Progenitor cell of endocrine pancreas (in vitro differentiated cells): Measurements from ENCODE around the gene P2RY6. TPM values are rescaled to one million over a fixed set of nuclear protein-coding genes. Genes with fewer than 3 reads are reported as not detected.

Experiments used
- DNase-seq: peaks from one replicate; pipeline ENCODE4 v3.0.0; 2021; ENCODE audit warnings: low spot score; ENCODE audit not compliant: unreplicated experiment
- H3K27ac Mint-ChIP-seq: 2 replicates; pipeline ENCODE4 v1.8.0; 2021; ENCODE audit warnings: mild to moderate bottlenecking, moderate library complexity, mixed read lengths
- H3K27me3 Mint-ChIP-seq: 2 replicates; pipeline ENCODE4 v1.8.0; 2021; ENCODE audit warnings: mixed read lengths
- H3K36me3 Mint-ChIP-seq: 2 replicates; pipeline ENCODE4 v1.8.0; 2022; ENCODE audit warnings: mixed read lengths; ENCODE audit not compliant: insufficient read depth
- H3K4me1 Mint-ChIP-seq: 2 replicates; pipeline ENCODE4 v1.8.0; 2021; ENCODE audit warnings: low read depth, mixed read lengths
- H3K4me3 Mint-ChIP-seq: 2 replicates; pipeline ENCODE4 v1.8.0; 2021; ENCODE audit warnings: low read depth, mild to moderate bottlenecking, moderate library complexity, mixed read lengths
- H3K9me3 Mint-ChIP-seq: 2 replicates; pipeline ENCODE4 v1.8.0; 2021; ENCODE audit warnings: low read depth, mixed read lengths
- CTCF ChIP-seq: fragments of 200-600 bp; sonication (generic); IDR thresholded peaks from one replicate; pipeline ENCODE4 v1.5.0; 2021; ENCODE audit warnings: antibody characterized with exemption, mild to moderate bottlenecking; ENCODE audit not compliant: unreplicated experiment
- long read RNA-seq: library from polyadenylated mRNA; unstranded; transcript quantifications from one replicate; pipeline ENCODE4 v2.0.0, GENCODE V29; 2020
- total RNA-seq: library from RNA; stranded (reverse); gene quantifications from 2 replicates; pipeline ENCODE4 v1.2.1, GENCODE V29; 2021

P2RY6 gene, protein sequence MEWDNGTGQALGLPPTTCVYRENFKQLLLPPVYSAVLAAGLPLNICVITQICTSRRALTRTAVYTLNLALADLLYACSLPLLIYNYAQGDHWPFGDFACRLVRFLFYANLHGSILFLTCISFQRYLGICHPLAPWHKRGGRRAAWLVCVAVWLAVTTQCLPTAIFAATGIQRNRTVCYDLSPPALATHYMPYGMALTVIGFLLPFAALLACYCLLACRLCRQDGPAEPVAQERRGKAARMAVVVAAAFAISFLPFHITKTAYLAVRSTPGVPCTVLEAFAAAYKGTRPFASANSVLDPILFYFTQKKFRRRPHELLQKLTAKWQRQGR
- 0.13 and 0.14 TPM in 2 replicates for total RNA-seq
- long read RNA-seq: 0 reads

GRCh38 chr11:73271936-73272679 is at the start of gene P2RY6:
P2RY6 (plus strand) TSS chr11:73272338; CDS start chr11:73296519, 24,181 bp downstream.
- H3K4me3 Mint-ChIP-seq: no peak within 1 kb of the TSS
- H3K4me1 Mint-ChIP-seq: peaks cover 17% of the 10 kb centered on the region
- peak within 1 kb of the TSS; percentile 42 for H3K27ac Mint-ChIP-seq
- no peaks in the 10 kb centered on the region for H3K9me3 Mint-ChIP-seq
- H3K36me3 Mint-ChIP-seq: no peaks in the 10 kb centered on the region
- no peak for TF ChIP-seq CTCF
- peaks cover 38% of the 10 kb centered on the region for H3K27me3 Mint-ChIP-seq
- no peak for DNase-seq

DNA sequence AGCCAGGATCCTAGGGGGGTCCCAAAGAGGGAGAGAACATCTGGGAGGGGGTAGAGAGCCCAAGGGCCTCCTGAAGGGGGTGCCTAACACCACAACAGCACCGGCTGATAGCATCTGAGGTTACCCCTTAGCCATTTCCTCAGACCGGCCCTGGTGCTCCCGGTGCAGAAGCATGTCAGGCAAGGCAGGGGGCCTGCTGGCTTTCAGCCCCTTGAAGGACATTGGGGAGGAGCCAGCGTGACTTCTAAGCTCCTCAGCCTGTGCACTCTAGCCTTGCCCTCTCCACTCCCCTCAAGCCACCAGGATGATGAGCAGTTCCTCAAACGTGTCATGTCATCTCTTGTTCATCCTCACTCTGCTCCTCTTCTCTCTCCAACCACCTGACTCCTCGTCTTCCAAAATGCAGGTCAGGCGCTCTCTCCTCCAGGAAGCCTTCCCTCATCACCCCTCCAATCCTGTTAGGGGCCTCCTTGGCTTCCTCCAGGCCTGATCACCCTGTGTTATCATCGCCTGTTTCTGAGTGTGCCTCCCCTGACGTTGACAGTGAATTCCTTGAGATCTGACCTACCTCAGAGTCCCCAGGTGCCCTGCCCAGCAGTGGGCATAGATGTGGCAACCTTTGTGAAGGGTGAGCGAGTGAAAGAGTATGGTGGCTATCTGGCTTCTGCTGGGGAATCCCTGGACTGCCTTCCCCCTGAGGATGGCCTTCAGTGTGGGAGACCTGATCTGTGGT is 48.0 kb upstream of the P2RY6 start:
- no peak for TF ChIP-seq CTCF
- no peak for DNase-seq
- peaks cover 49% of the 10 kb centered on the region for H3K27me3 Mint-ChIP-seq
- no peak overlapping the region for H3K27ac Mint-ChIP-seq
- H3K36me3 Mint-ChIP-seq: no peaks in the 10 kb centered on the region
- peaks cover 17% of the 10 kb centered on the region for H3K4me1 Mint-ChIP-seq
- H3K4me3 Mint-ChIP-seq: no peak overlapping the region
- H3K9me3 Mint-ChIP-seq: no peaks in the 10 kb centered on the region

- no peak for TF ChIP-seq CTCF
- H3K36me3 Mint-ChIP-seq: no peaks in the 10 kb centered on the region
- H3K27ac Mint-ChIP-seq: no peak overlapping the region
- DNase-seq: no peak
- H3K9me3 Mint-ChIP-seq: no peaks in the 10 kb centered on the region
- peaks cover 15% of the 10 kb centered on the region for H3K4me1 Mint-ChIP-seq
- H3K4me3 Mint-ChIP-seq: no peak overlapping the region
- peaks cover 42% of the 10 kb centered on the region for H3K27me3 Mint-ChIP-seq
Measured at GRCh38 chr11:73225001-73225686, 47.0 kb upstream of the P2RY6 start.

GRCh38 chr11:73225851-73226250 is 46.3 kb upstream of the P2RY6 start:
- DNase-seq: no peak
- peaks cover 15% of the 10 kb centered on the region for H3K4me1 Mint-ChIP-seq

More at GRCh38 chr11:73225851-73226250, 46.3 kb upstream of the P2RY6 start:
- no peaks in the 10 kb centered on the region for H3K36me3 Mint-ChIP-seq
- no peak overlapping the region for H3K4me3 Mint-ChIP-seq
- no peak for TF ChIP-seq CTCF
- peaks cover 39% of the 10 kb centered on the region for H3K27me3 Mint-ChIP-seq
- H3K27ac Mint-ChIP-seq: no peak overlapping the region
- no peaks in the 10 kb centered on the region for H3K9me3 Mint-ChIP-seq
